WTC11 (cell line): ENCODE data around the gene EFCAB14.
"Not testable (repeated sequence)": the region's sequence is repeated elsewhere in the genome, so short reads cannot be mapped to it uniquely, and the experiment has no call there.

Source experiments
- GABPB1 ChIP-seq: sonication (generic); formaldehyde crosslinking; IDR thresholded peaks from 2 replicates; pipeline ENCODE4 v1.8.1; 2023; ENCODE audit warnings: mild to moderate bottlenecking, missing genetic modification reagents
- RELA ChIP-seq: sonication (generic); formaldehyde crosslinking; IDR thresholded peaks from 2 replicates; pipeline ENCODE4 v1.8.1; 2022; ENCODE audit warnings: missing genetic modification reagents, mild to moderate bottlenecking, borderline replicate concordance
- TCF7 ChIP-seq: sonication (generic); formaldehyde crosslinking; IDR thresholded peaks from 2 replicates; pipeline ENCODE4 v1.8.0; 2022; ENCODE audit warnings: mild to moderate bottlenecking, low read depth, missing genetic modification reagents, moderate library complexity
- TF ChIP-seq, protein P1 (sequence below): fragments of 200-600 bp; IDR thresholded peaks from 2 replicates; pipeline ENCODE4 v1.8.0; 2022; ENCODE audit warnings: antibody characterized with exemption
- TF ChIP-seq, protein P2 (sequence below): sonication (generic); formaldehyde crosslinking; conservative IDR thresholded peaks from 2 replicates; pipeline ENCODE4 v1.8.1; 2022; ENCODE audit warnings: mild to moderate bottlenecking, missing genetic modification reagents

DNA sequence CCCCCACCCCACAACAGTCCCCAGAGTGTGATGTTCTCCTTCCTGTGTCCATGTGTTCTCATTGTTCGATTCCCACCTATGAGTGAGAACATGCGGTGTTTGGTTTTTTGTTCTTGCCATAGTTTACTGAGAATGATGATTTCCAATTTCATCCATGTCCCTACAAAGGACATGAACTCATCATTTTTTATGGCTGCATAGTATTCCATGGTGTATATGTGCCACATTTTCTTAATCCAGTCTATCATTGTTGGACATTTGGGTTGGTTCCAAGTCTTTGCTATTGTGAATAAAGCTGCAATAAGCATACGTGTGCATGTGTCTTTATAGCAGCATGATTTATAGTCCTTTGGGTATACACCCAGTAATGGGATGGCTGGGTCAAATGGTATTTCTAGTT, 67.8 kb downstream of the EFCAB14 start:
- TF ChIP-seq, protein P1, sequence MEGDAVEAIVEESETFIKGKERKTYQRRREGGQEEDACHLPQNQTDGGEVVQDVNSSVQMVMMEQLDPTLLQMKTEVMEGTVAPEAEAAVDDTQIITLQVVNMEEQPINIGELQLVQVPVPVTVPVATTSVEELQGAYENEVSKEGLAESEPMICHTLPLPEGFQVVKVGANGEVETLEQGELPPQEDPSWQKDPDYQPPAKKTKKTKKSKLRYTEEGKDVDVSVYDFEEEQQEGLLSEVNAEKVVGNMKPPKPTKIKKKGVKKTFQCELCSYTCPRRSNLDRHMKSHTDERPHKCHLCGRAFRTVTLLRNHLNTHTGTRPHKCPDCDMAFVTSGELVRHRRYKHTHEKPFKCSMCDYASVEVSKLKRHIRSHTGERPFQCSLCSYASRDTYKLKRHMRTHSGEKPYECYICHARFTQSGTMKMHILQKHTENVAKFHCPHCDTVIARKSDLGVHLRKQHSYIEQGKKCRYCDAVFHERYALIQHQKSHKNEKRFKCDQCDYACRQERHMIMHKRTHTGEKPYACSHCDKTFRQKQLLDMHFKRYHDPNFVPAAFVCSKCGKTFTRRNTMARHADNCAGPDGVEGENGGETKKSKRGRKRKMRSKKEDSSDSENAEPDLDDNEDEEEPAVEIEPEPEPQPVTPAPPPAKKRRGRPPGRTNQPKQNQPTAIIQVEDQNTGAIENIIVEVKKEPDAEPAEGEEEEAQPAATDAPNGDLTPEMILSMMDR: not testable (repeated sequence)
- not testable (repeated sequence) for TF ChIP-seq TCF7, GABPB1, RELA (CRISPR knock-in tag)
- TF ChIP-seq, protein P2, sequence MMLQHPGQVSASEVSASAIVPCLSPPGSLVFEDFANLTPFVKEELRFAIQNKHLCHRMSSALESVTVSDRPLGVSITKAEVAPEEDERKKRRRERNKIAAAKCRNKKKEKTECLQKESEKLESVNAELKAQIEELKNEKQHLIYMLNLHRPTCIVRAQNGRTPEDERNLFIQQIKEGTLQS (CRISPR knock-in tag): not testable (repeated sequence)
